B cell (primary cell): ENCODE results near the gene ATF4. TPM values are rescaled to one million over a fixed set of nuclear protein-coding genes. Genes with fewer than 3 reads are reported as not detected.

Experiments
- ATAC-seq: fragments of 200-7000 bp; cut with Tn5 transposase; one replicate; pipeline ENCODE4 v1.10.0; 2021; ENCODE audit warnings: low read depth, mild to moderate bottlenecking, moderate number of reproducible peaks, moderate library complexity
- CTCF ChIA-PET: fragments of 350-600 bp; sonication (Branson Sonifier 250); formaldehyde crosslinking; loops from one replicate; lab custom pipeline; 2021; ENCODE audit warnings: antibody characterized with exemption, inconsistent platforms; lab: Charles Lee
- POLR2A ChIA-PET: fragments of 350-600 bp; sonication (Branson Sonifier 250); formaldehyde crosslinking; loops from one replicate; lab custom pipeline; 2021; ENCODE audit warnings: antibody characterized with exemption; lab: Charles Lee
- DNase-seq: peaks from one replicate; pipeline ENCODE4 v3.0.0; 2013
- H2AFZ ChIP-seq: 2 replicates; pipeline ENCODE4 v1.6.1; 2012; ENCODE audit warnings: mild to moderate bottlenecking, low read depth, low read length; ENCODE audit not compliant: insufficient read depth, poor library complexity, severe bottlenecking
- H3K27ac ChIP-seq, 2 donors: 1 replicate in 1 of 2; 2 replicates in 1 of 2; pipeline ENCODE4 v1.5.1; 2012 to 2013; ENCODE audit warnings: low read length in 2 of 2, mild to moderate bottlenecking in 2 of 2, moderate library complexity in 1 of 2
- H3K27me3 ChIP-seq, 4 experiments: fragments of 200-600 bp in 1 of 4; sonication (generic) in 1 of 4; replicated peaks in 1 of 4; 1 replicate in 2 of 4; 2 replicates in 2 of 4; pipeline versions ENCODE4 v1.6.1 to v1.7.0; 2013 to 2016; ENCODE audit warnings: low read length in 3 of 4, mild to moderate bottlenecking in 2 of 4, mixed read lengths in 1 of 4, moderate library complexity in 1 of 4; ENCODE audit not compliant: insufficient read depth in 4 of 4, control insufficient read depth in 3 of 4; ENCODE audit errors: control extremely low read depth in 1 of 4
- H3K36me3 ChIP-seq, 2 experiments: replicated peaks in 1 of 2; 1 replicate in 1 of 2; 2 replicates in 1 of 2; pipeline versions ENCODE4 v1.6.1 to v1.7.1; 2013; ENCODE audit warnings: low read length in 1 of 2; ENCODE audit not compliant: insufficient read depth in 2 of 2, control insufficient read depth in 1 of 2; ENCODE audit errors: control extremely low read depth in 1 of 2, extremely low read depth in 1 of 2
- H3K4me1 ChIP-seq, 2 donors: fragments of 200-600 bp in 1 of 2; sonication (generic) in 1 of 2; 1 replicate in 1 of 2; 2 replicates in 1 of 2; pipeline versions ENCODE4 v1.5.1 to v1.6.1; 2013 to 2017; ENCODE audit warnings: low read length in 2 of 2; ENCODE audit not compliant: control insufficient read depth in 2 of 2, insufficient read depth in 2 of 2
- H3K4me2 ChIP-seq: replicated peaks from 2 replicates; pipeline ENCODE3; 2012; ENCODE audit warnings: mild to moderate bottlenecking, low read depth, low read length; ENCODE audit not compliant: poor library complexity, severe bottlenecking
- H3K4me3 ChIP-seq, 5 experiments: fragments of 200-600 bp in 1 of 5; sonication (generic) in 1 of 5; 1 replicate in 3 of 5; 2 replicates in 2 of 5; pipeline versions ENCODE4 v1.5.1 to v1.7.0; 2011 to 2016; ENCODE audit warnings: low read length in 4 of 5, mild to moderate bottlenecking in 4 of 5, low read depth in 2 of 5, control low read depth in 1 of 5, moderate library complexity in 1 of 5; ENCODE audit not compliant: insufficient read depth in 1 of 5; ENCODE audit errors: control extremely low read depth in 1 of 5, extremely low read depth in 1 of 5
- H3K79me2 ChIP-seq: fragments of 200-600 bp; sonication (generic); one replicate; pipeline ENCODE4 v1.6.0; 2016; ENCODE audit warnings: low read length; ENCODE audit not compliant: control insufficient read depth, insufficient read depth
- H3K9ac ChIP-seq: fragments of 200-600 bp; sonication (generic); 2 replicates; pipeline ENCODE4 v1.6.1; 2017; ENCODE audit warnings: mild to moderate bottlenecking, low read length, moderate library complexity
- H3K9me3 ChIP-seq, 3 donors: one replicate each; pipeline versions ENCODE4 v1.6.1 to v1.7.1; 2013; ENCODE audit warnings: low read length in 2 of 3; ENCODE audit not compliant: control insufficient read depth in 2 of 3, insufficient read depth in 1 of 3; ENCODE audit errors: control extremely low read depth in 1 of 3
- H4K20me1 ChIP-seq: 2 replicates; pipeline ENCODE4 v1.6.0; 2012; ENCODE audit warnings: mild to moderate bottlenecking, low read length; ENCODE audit not compliant: insufficient read depth, control insufficient read depth, poor library complexity, severe bottlenecking
- H3K27ac Mint-ChIP-seq: one replicate; pipeline ENCODE4 v1.8.0; 2021; ENCODE audit warnings: mixed read lengths
- H3K27me3 Mint-ChIP-seq: one replicate; pipeline ENCODE4 v1.8.0; 2021; ENCODE audit warnings: mixed read lengths
- H3K4me1 Mint-ChIP-seq: one replicate; pipeline ENCODE4 v1.8.0; 2021; ENCODE audit warnings: mixed read lengths
- H3K4me3 Mint-ChIP-seq: one replicate; pipeline ENCODE4 v1.8.0; 2021; ENCODE audit warnings: mixed read lengths
- H3K9me3 Mint-ChIP-seq: one replicate; pipeline ENCODE4 v1.8.0; 2022; ENCODE audit warnings: mixed read lengths; ENCODE audit not compliant: insufficient read depth
- CTCF ChIP-seq: fragments of 200-600 bp; IDR thresholded peaks from one replicate; pipeline ENCODE4 v1.8.0; 2022; ENCODE audit warnings: antibody characterized with exemption, mild to moderate bottlenecking
- EZH2 ChIP-seq: IDR thresholded peaks from 2 replicates; pipeline ENCODE4 v1.6.1; 2012; ENCODE audit warnings: borderline replicate concordance, low read depth, mild to moderate bottlenecking, moderate library complexity, low read length; ENCODE audit not compliant: insufficient read depth, poor library complexity, severe bottlenecking
- WGBS: methylation state at CpG from one replicate; pipeline ENCODE4 v1.1.5; 2013; ENCODE audit warnings: missing lambda C conversion rate; ENCODE audit not compliant: insufficient coverage; 5-methylcytosine and 5-hydroxymethylcytosine counted together
- intact Hi-C: fragments of 100-400 bp; cut with micrococcal nuclease; formaldehyde crosslinking; loops from one replicate; pipeline ENCODE4 v1.10.0; 2022
- polyA plus RNA-seq: library from polyadenylated mRNA; depleted of rRNA; stranded (reverse); fragments of >200 nt; gene quantifications from 2 replicates; pipeline ENCODE4 v1.2.3, GENCODE V29; 2012
- total RNA-seq, 2 donors: library from RNA; stranded (reverse); fragments of 120-200 nt in 1 of 2; gene quantifications; 1 replicate in 1 of 2; 2 replicates in 1 of 2; pipeline versions ENCODE4 v1.2.3 to v1.2.4, GENCODE V29; 2013 to 2022

Gene ATF4
- total and polyA plus RNA-seq, 2 donors (not counting 1 experiment from before 2014, with no cell fraction given) = 244 to 678 TPM

DNA sequence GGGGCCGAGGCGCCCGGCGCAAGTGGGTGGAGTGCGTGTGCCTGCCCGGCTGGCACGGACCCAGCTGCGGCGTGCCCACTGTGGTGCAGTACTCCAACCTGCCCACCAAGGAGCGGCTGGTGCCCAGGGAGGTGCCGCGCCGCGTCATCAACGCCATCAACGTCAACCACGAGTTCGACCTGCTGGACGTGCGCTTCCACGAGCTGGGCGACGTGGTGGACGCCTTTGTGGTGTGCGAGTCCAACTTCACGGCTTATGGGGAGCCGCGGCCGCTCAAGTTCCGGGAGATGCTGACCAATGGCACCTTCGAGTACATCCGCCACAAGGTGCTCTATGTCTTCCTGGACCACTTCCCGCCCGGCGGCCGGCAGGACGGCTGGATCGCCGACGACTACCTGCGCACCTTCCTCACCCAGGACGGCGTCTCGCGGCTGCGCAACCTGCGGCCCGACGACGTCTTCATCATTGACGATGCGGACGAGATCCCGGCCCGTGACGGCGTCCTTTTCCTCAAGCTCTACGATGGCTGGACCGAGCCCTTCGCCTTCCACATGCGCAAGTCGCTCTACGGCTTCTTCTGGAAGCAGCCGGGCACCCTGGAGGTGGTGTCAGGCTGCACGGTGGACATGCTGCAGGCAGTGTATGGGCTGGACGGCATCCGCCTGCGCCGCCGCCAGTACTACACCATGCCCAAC is 32.4 kb upstream of the ATF4 start:
- ChIA-PET CTCF (no interaction called here), POLR2A (interaction anchor here (0.6 kb wide), 1 partner anchor 1103 kb away, joined by 5 read pairs; no protein-coding TSS in a partner anchor)
- WGBS = 98% methylated on average over 70 of the region's 70 CpGs
- H3K4me2 ChIP-seq = no peak overlapping the region
- H3K27ac ChIP-seq = no peak overlapping the region
- Mint-ChIP-seq H3K4me1 (peaks cover 16% of the 10 kb centered on the region), H3K4me3 (no peak overlapping the region), H3K27ac (peak overlapping the region; percentile 70), H3K27me3 (no peaks in the 10 kb centered on the region), H3K9me3 (no peaks in the 10 kb centered on the region)
- ATAC-seq (no peak), DNase-seq (no peak)
- peaks cover 4 to 14% of the 10 kb centered on the region in 2 donors for H3K4me1 ChIP-seq
- H4K20me1 ChIP-seq = no peaks in the 10 kb centered on the region
- no peaks in the 10 kb centered on the region for H3K79me2 ChIP-seq
- TF ChIP-seq CTCF (no peak), EZH2 (no peak)
- no peaks in the 10 kb centered on the region for H3K9me3 ChIP-seq
- intact Hi-C loops = no loop called here
- no peak overlapping the region for H3K9ac ChIP-seq
- peaks cover 0 to 3% of the 10 kb centered on the region in 2 experiments for H3K36me3 ChIP-seq
- no peak overlapping the region for H2AFZ ChIP-seq
- no peaks in the 10 kb centered on the region for H3K27me3 ChIP-seq
- H3K4me3 ChIP-seq = no peak overlapping the region

DNA sequence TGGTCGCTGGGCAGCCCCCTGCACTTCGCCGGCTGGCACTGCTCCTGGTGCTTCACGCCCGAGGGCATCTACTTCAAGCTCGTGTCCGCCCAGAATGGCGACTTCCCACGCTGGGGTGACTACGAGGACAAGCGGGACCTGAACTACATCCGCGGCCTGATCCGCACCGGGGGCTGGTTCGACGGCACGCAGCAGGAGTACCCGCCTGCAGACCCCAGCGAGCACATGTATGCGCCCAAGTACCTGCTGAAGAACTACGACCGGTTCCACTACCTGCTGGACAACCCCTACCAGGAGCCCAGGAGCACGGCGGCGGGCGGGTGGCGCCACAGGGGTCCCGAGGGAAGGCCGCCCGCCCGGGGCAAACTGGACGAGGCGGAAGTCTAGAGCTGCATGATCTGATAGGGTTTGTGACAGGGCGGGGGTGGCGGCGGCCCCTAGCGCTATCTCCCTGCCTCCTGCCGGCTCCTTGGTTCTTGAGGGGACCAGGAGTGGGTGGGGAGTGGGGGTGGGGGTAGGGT is 31.7 kb upstream of the ATF4 start:
- no peak overlapping the region for H3K9ac ChIP-seq
- H3K79me2 ChIP-seq = no peaks in the 10 kb centered on the region
- peak overlapping the region; percentile 70 for H3K27ac Mint-ChIP-seq
- H2AFZ ChIP-seq = no peak overlapping the region
- no peak for TF ChIP-seq CTCF
- TF ChIP-seq EZH2 = no peak
- no peak overlapping the region for H3K4me3 Mint-ChIP-seq
- H3K4me2 ChIP-seq = no peak overlapping the region
- DNase-seq (no peak), ATAC-seq (no peak)
- H3K27ac ChIP-seq = no peak overlapping the region
- no peaks in the 10 kb centered on the region for H3K9me3 Mint-ChIP-seq
- H3K36me3 ChIP-seq = peaks cover 0 to 3% of the 10 kb centered on the region in 2 experiments
- peaks cover 21% of the 10 kb centered on the region for H3K4me1 Mint-ChIP-seq
- no peaks in the 10 kb centered on the region for H4K20me1 ChIP-seq
- ChIA-PET POLR2A (no interaction called here), CTCF (interaction anchor here (2.4 kb wide), 1 partner anchor 9 kb away, joined by 7 read pairs; no protein-coding TSS in a partner anchor)
- no peaks in the 10 kb centered on the region for H3K27me3 ChIP-seq
- 96% methylated on average over 38 of the region's 39 CpGs for WGBS
- no peaks in the 10 kb centered on the region for H3K27me3 Mint-ChIP-seq
- intact Hi-C loops = no loop called here
- no peaks in the 10 kb centered on the region for H3K9me3 ChIP-seq
- H3K4me3 ChIP-seq = no peak overlapping the region
- H3K4me1 ChIP-seq = peaks cover 4 to 14% of the 10 kb centered on the region in 2 donors
